HG02623 (cell line): ENCODE measurements around the gene CACNA1I.

Experiments used
- ATAC-seq: cut with Tn5 transposase; IDR thresholded peaks from one replicate; pipeline ENCODE4 v1.9.1; 2021; ENCODE audit warnings: moderate library complexity; ENCODE audit not compliant: unreplicated experiment

The CACNA1I gene

DNA sequence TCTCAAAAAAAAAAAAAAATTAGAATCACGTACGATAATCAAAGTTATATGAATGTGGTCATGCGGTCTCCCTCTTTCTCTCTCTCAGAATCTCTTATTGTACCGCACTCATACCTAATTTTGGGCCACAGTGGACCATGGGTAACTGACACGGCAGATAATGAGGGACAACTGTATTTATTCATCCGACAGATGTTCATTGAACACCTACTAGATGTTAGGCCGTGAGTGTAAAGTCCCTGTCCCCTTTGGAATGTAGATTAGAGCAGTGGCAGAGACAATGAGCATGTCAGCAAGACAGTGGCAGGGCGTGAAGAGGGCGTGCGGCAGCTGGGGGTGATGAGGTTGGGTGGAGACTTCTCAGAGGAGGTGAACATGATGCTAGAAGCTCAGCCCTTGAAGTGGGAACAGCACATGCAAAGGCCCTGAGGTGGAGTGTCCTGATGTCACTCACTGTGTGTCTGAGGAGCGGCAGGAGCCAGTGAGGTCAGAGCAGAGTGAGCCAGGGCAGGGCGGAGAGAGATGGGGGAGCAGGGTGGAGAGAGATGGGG, 25.1 kb downstream of the CACNA1I start:
- no peak for ATAC-seq

DNA sequence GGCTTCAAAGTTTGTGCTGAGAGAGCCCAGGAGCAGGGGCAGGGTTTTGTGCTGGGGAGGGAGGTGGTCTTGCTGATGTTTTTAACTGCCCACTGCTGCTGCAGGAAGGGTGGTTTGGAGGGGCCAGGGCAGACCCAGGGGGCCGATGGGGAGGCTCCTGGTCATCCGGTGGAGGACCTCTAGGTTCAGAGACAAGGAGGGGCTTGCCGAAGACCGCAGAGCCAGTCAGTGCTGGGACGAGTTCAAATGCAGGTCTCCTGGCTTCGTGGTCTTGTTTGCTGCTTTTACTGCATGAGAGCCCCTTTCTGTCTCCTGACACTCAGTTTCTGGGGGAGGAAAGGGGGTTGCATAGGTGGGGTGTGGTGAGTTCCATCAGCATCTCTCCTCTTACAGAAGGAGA, 26.0 kb downstream of the CACNA1I start:
- ATAC-seq: no peak

- no peak for ATAC-seq
These were observed 26.8 kb downstream of the CACNA1I start for GRCh38 chr22:39597236-39597869.

DNA sequence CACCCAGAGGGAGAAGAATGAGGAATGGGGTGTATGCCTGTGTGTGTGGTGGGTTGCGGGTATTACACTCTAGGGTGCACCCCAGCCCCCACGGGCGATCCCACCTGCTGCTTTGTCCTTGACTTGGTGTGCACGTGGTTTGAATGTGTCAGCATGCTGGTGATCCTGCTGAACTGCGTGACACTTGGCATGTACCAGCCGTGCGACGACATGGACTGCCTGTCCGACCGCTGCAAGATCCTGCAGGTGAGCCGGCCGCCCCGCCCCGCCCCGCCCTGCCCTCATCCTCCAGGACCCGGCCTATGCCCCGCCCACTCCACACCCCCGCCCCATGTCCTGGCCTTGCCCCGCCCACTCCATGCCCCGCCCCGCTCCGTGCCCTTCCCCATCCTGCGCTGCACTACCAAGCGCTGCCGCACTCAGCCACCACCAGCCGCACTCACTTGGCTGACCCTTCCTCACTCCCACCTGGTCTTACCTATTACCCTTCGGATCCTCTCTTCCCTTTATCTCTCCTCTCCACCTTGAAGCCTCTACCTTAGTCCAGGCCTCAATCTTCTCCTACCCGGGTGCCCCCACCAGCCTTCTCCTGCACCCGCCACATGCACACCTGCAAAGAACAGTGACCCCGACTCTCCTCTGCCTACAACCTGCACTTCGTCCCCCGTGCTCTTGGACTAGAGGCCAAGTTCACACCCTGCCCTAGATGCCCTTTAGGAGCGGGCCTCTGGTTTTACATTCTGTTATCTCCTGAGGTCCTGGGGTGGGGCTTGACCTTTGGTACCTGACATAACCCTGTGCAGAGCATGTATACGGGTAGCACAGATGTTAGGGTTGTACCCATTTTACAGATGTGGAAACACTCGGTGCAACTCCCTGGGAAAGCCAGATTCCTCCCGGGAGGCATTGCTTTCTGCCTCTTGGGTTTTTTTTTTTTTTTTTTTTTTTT, 27.7 kb downstream of the CACNA1I start:
- no peak for ATAC-seq

- ATAC-seq: no peak
These were observed 30.1 kb downstream of the CACNA1I start for GRCh38 chr22:39600491-39601179.

DNA sequence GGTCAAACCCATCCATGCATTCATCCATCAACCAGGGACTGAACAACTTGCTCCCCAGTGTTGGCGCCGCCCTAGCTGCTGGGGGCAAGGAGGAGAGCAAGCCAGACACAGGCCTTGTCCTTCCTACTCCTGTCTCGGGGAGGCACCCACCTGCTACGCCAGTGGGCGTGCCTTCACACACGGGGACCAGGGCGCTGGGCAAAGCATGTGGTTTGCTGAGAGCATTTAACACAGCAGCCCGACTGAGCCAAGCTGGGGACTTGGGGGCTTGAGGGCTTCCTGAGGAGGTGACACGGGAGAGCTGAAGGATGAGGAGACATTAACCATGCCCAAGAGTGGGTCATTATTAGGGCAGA, 30.6 kb downstream of the CACNA1I start:
- ATAC-seq: no peak

GRCh38 chr22:39603345-39603744, 32.8 kb downstream of the CACNA1I start:
- no peak for ATAC-seq

GRCh38 chr22:39610246-39610645, 39.7 kb downstream of the CACNA1I start:
- no peak for ATAC-seq

DNA sequence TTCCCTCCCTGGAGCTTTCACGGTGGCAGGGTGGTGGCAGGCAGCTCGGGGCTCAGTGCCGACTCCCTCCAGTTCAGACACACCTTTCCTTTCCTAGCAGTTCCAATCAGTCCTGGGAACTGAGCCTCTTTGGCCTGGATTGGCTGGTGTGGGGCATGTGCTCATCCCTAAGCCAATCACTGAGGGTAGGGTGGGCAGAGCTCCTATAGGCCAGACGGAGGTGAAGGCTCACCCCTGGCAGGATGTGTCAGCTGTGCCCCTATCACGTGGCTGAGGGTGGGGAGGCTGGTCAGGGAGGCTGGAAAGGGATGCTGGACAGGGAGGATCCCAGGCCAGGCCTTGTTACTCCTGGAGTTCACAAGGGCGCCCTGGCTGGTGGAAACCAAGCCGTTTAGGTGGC, 40.2 kb downstream of the CACNA1I start:
- no peak for ATAC-seq

DNA sequence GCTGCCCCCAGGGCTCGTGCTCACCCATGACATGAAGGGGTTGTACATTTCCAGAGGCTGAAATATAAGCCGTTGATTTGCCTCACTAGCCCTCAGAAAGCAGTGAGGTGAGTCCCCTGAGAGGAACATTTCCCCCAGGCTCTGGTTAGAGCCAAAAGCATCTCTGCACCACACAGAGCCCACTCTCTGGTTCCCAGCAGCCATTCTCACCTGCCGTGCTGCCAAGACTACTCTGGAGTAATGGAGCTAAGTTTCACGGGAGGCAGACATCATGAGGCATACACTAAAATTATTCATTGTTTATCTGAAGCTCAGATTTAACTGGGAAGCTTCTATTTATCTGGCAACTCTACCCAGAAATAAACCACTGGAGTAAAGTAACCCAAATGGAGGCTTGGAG, 40.8 kb downstream of the CACNA1I start:
- ATAC-seq: no peak

- no peak for ATAC-seq
These were observed 42.4 kb downstream of the CACNA1I start for GRCh38 chr22:39612811-39613548.

GRCh38 chr22:39613549-39613921, 43.0 kb downstream of the CACNA1I start:
- no peak for ATAC-seq

- ATAC-seq: no peak
These were observed 43.9 kb downstream of the CACNA1I start for GRCh38 chr22:39614442-39614841.

GRCh38 chr22:39616051-39616450, 45.5 kb downstream of the CACNA1I start:
- no peak for ATAC-seq

GRCh38 chr22:39616781-39617180, 46.2 kb downstream of the CACNA1I start:
- no peak for ATAC-seq

- ATAC-seq: no peak
These were observed 46.8 kb downstream of the CACNA1I start for GRCh38 chr22:39617342-39617741.

GRCh38 chr22:39617970-39618757, 47.6 kb downstream of the CACNA1I start:
- no peak for ATAC-seq

DNA sequence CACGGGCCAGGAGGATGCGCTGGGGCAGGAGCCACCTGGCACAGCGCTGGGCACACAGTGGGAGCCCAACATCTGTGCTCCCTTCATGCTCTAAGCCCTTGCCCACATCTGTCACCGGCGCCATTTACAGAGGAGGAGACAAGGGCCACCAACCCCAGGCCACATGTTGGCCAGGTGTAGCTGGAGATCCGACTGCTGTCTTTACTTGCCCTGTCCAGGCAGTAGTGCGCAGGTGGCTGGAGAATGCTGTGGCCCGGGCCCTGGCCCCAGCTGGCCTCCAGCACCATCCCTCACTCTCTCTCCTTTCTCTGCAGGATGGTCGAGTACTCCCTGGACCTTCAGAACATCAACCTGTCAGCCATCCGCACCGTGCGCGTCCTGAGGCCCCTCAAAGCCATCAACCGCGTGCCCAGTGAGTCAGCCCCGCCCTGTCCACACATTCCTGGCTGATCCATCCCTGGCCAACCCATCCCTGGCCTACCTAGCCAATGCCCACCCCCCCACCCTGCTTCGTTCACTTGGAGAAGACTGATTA, 48.5 kb downstream of the CACNA1I start:
- ATAC-seq: no peak

DNA sequence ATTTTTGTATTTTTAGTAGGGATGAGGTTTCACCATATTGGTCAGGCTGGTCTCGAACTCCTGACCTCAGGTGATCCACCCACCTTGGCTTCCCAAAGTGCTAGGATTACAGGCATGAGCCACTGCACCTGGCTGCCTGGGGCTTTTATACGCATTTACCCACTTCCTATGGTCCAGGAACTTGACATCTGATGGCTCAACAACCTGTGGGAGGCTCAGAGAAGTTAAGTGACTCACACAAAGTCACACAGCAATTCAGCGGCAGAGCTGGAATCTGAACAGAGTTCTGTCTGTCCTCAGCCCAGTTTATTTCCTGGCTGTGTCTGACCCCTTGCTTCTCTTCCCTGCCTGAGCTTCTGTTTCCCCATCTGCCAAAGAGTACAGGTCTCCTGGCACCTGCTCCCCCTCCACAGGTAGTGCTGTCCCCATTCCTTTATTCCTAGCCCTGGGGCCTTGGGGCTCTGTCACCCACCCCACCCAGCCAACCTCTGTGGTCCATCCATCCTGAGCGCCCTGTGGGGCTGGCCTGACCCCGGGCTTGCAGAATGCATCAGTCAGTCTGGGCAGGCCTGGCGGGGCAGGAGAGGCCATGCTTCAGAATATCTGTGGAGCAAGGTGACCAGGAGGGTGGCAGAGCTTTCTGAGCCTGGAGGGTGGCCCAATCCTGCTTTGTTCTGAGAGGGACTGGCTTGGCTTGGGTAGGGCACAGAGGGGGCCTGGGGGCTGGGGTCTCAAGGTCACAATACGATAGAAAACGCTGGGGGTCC, 50.6 kb downstream of the CACNA1I start:
- ATAC-seq: no peak
